ENCODE data around the gene SOD2. TPM values are rescaled to one million over a fixed set of nuclear protein-coding genes. Genes with fewer than 3 reads are reported as not detected.

The SOD2 gene
- total RNA-seq, 1 experiment from 2014 or later = 98.6 TPM

DNA sequence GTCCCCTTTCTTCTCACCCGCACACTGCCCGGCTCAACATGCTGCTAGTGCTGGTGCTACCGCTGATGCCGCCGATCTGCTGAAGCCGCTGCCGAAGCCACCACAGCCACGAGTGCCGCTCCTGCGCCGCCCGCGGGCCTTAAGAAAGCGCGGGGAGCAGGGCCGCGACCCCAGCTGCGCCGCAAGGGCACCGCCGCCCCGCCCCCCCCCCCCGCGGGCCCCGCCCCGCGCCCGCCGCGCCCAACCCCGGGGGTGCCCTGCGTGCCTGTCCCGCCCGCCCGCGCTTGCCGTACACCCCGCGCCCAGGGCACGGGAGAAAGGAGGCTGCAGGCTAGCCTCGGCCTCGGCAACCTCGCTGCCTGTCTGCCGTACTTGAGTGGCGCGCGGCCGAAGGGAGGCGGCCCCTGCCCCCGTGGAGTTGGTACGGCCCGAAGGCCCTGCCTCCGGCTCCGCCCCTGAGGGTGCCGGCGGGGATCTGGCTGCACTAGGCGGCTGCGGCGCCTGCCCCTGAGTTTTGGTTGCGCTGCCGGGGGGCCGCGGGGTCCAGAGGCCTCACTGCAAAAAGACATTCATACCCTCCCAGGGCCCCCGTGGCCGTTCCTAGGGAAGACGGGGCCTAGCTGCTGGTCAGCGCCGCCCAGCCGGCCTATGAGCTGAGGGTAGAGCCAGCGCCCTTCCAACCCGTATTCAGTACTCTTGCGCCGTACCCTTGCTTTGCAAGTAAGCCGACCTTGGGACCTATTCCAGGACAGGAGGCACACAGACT, at the start of gene SOD2 (continued):
- TF ChIP-seq, protein P1, sequence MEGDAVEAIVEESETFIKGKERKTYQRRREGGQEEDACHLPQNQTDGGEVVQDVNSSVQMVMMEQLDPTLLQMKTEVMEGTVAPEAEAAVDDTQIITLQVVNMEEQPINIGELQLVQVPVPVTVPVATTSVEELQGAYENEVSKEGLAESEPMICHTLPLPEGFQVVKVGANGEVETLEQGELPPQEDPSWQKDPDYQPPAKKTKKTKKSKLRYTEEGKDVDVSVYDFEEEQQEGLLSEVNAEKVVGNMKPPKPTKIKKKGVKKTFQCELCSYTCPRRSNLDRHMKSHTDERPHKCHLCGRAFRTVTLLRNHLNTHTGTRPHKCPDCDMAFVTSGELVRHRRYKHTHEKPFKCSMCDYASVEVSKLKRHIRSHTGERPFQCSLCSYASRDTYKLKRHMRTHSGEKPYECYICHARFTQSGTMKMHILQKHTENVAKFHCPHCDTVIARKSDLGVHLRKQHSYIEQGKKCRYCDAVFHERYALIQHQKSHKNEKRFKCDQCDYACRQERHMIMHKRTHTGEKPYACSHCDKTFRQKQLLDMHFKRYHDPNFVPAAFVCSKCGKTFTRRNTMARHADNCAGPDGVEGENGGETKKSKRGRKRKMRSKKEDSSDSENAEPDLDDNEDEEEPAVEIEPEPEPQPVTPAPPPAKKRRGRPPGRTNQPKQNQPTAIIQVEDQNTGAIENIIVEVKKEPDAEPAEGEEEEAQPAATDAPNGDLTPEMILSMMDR (IDR thresholded peaks at IDR 0.05 in 2 of 3, conservative IDR thresholded peaks at IDR 0.05 in 1 of 3; ENCODE audit: borderline replicate concordance in 1 of 3, insufficient read depth in 1 of 3, low read depth in 2 of 3, low read length in 2 of 3) = no peak
- TF ChIP-seq JUND (IDR thresholded peaks at IDR 0.05) (peak; percentile 72), SP1 (IDR thresholded peaks at IDR 0.05; ENCODE audit: low read depth) (peak; percentile 73; the same call in 1 of the 2 replicates), EZH2 (IDR thresholded peaks at IDR 0.05) (no peak)

DNA sequence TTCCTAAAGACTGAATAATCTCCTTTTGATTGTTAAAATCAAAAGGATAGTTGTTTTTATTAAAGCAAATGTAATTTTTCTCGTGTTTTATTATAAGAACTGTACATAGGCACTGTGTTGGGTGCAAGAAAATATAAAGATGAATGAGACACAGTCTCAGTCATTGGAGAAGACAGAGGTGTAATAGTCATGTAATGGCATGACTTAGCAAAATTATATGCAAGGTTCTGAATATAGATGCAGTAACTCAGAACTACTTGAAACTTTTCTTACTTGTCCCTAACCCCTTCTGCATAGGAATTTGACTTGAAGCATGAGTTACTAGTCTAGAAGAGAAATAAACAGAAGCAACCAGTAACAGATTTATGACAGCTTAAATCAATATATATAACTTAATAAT, 49.1 kb upstream of the SOD2 start:
- Histone ChIP-seq H3K79me2 (ENCODE audit: insufficient read depth, low read length) (peaks cover 100% of the 10 kb centered on the region), H3K9me3 (ENCODE audit: control insufficient read depth in 1 of 2, insufficient read depth in 1 of 2, low read depth in 1 of 2, low read length in 2 of 2) (no peaks in the 10 kb centered on the region), H3K27ac (ENCODE audit: low read depth, low read length) (no peak overlapping the region), H3K36me3 (ENCODE audit: control insufficient read depth in 1 of 2, insufficient read depth in 2 of 2, low read length in 2 of 2) (peaks cover 68 to 69% of the 10 kb centered on the region in 2 experiments), H3K9ac (ENCODE audit: low read length) (no peak overlapping the region), H3K4me3 (replicated peaks in 1 of 2; ENCODE audit: low read depth in 1 of 2, low read length in 2 of 2) (no peak overlapping the region), H3K27me3 (ENCODE audit: insufficient read depth, low read length) (no peaks in the 10 kb centered on the region), H3K4me1 (ENCODE audit: control insufficient read depth in 1 of 2, insufficient read depth in 2 of 2, low read length in 2 of 2) (no peaks in the 10 kb centered on the region), H2AFZ (ENCODE audit: low read depth, low read length, poor library complexity, severe bottlenecking) (no peak overlapping the region), H3K4me2 (ENCODE audit: low read length) (no peak overlapping the region), H3K9me2 (ENCODE audit: insufficient read depth) (no peaks in the 10 kb centered on the region), H4K20me1 (ENCODE audit: insufficient read depth) (peaks cover 28% of the 10 kb centered on the region)
- CTCF ChIA-PET = no interaction called here
- no peak for DNase-seq (ENCODE audit: low read depth, low spot score)
- TF ChIP-seq ZNF274 (IDR thresholded peaks at IDR 0.05; ENCODE audit: low read depth, low read length) (no peak), JUND (IDR thresholded peaks at IDR 0.05) (no peak), RAD21 (IDR thresholded peaks at IDR 0.05; ENCODE audit: low read depth) (no peak), EZH2phosphoT487 (IDR thresholded peaks at IDR 0.05; ENCODE audit: borderline replicate concordance) (no peak)
- TF ChIP-seq, protein P1 (IDR thresholded peaks at IDR 0.05 in 2 of 3, conservative IDR thresholded peaks at IDR 0.05 in 1 of 3; ENCODE audit: borderline replicate concordance in 1 of 3, insufficient read depth in 1 of 3, low read depth in 2 of 3, low read length in 2 of 3) = no peak
- TF ChIP-seq, protein P2, sequence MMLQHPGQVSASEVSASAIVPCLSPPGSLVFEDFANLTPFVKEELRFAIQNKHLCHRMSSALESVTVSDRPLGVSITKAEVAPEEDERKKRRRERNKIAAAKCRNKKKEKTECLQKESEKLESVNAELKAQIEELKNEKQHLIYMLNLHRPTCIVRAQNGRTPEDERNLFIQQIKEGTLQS (IDR thresholded peaks at IDR 0.05) = no peak
- ATAC-seq = no peak
- RAD21 ChIA-PET (ENCODE audit: low non-redundant PET in 1 of 2, low total read pairs in 2 of 2, uncharacterized antibody in 2 of 2, unreplicated experiment in 2 of 2) = no interaction called here
- BruUV-seq (replicated peaks) = no TSS peak
- POLR2A ChIA-PET = no interaction called here
- intact Hi-C loops (cut with micrococcal nuclease) = no loop called here
